HG02759 (cell line): ENCODE measurements around the gene ZNF311.
"Not testable (repeated sequence)": the region's sequence is repeated elsewhere in the genome, so short reads cannot be mapped to it uniquely, and the experiment has no call there.

Source experiments
- ATAC-seq: cut with Tn5 transposase; IDR thresholded peaks from one replicate; pipeline ENCODE4 v1.9.1; 2021; ENCODE audit warnings: mild to moderate bottlenecking, moderate library complexity; ENCODE audit not compliant: unreplicated experiment

Gene ZNF311

GRCh38 chr6:28956331-28956730 is 48.8 kb downstream of the ZNF311 start:
- ATAC-seq = no peak

- no peak for ATAC-seq
Observed at GRCh38 chr6:28953585-28954258, 51.4 kb downstream of the ZNF311 start.

GRCh38 chr6:28953039-28953584 is 52.0 kb downstream of the ZNF311 start:
- peak; percentile 73 for ATAC-seq

GRCh38 chr6:28949656-28950195 is 55.4 kb downstream of the ZNF311 start:
- not testable (repeated sequence) for ATAC-seq

GRCh38 chr6:28948782-28949486 is 56.2 kb downstream of the ZNF311 start:
- no peak for ATAC-seq

- no peak for ATAC-seq
Observed at GRCh38 chr6:28947831-28948270, 57.3 kb downstream of the ZNF311 start.

- ATAC-seq = no peak
Observed at GRCh38 chr6:28947067-28947765, 57.9 kb downstream of the ZNF311 start.

- ATAC-seq = no peak
Observed at GRCh38 chr6:28945349-28945748, 59.8 kb downstream of the ZNF311 start.
